Natural killer cell treated with Interleukin-12 subunit alpha and Interleukin-12 subunit beta and Interleukin-15 and Interleukin-18, amount 100 ng/mL, for 72 hours (primary cell): ENCODE measurements around the gene SPEM2. TPM values are rescaled to one million over a fixed set of nuclear protein-coding genes. Genes with fewer than 3 reads are reported as not detected.

Experiments
- ATAC-seq, 2 donors: fragments of 150-1000 bp; cut with Tn5 transposase in 1 of 2; sonication (Bioruptor Pico), chemical (Tn5 transposase) in 1 of 2; 2 replicates each; pipeline ENCODE4 v1.10.0; 2021
- DNase-seq: peaks from one replicate; pipeline ENCODE4 v3.0.0; 2022; ENCODE audit warnings: low spot score
- H3K27ac Mint-ChIP-seq, 2 donors: 1 replicate in 1 of 2; 2 replicates in 1 of 2; pipeline ENCODE4 v1.8.0; 2022; ENCODE audit warnings: mixed read lengths in 2 of 2, mild to moderate bottlenecking in 1 of 2, moderate library complexity in 1 of 2
- H3K27me3 Mint-ChIP-seq, 2 donors: 1 replicate in 1 of 2; 2 replicates in 1 of 2; pipeline ENCODE4 v1.8.0; 2022; ENCODE audit warnings: mixed read lengths in 2 of 2
- H3K36me3 Mint-ChIP-seq: one replicate; pipeline ENCODE4 v1.8.0; 2022; ENCODE audit warnings: mixed read lengths
- H3K4me1 Mint-ChIP-seq, 2 donors: 1 replicate in 1 of 2; 2 replicates in 1 of 2; pipeline ENCODE4 v1.8.0; 2022; ENCODE audit warnings: low read depth in 2 of 2, mixed read lengths in 2 of 2, mild to moderate bottlenecking in 1 of 2
- H3K4me3 Mint-ChIP-seq: one replicate; pipeline ENCODE4 v1.8.0; 2022; ENCODE audit warnings: mixed read lengths
- H3K9me3 Mint-ChIP-seq: 2 replicates; pipeline ENCODE4 v1.8.0; 2022; ENCODE audit warnings: mixed read lengths
- total RNA-seq, 2 donors: library from RNA; stranded (reverse); gene quantifications; one replicate each; pipeline ENCODE4 v1.2.3, GENCODE V29; 2022

The SPEM2 gene
- total RNA-seq, 2 donors from 2014 or later = not detected

DNA sequence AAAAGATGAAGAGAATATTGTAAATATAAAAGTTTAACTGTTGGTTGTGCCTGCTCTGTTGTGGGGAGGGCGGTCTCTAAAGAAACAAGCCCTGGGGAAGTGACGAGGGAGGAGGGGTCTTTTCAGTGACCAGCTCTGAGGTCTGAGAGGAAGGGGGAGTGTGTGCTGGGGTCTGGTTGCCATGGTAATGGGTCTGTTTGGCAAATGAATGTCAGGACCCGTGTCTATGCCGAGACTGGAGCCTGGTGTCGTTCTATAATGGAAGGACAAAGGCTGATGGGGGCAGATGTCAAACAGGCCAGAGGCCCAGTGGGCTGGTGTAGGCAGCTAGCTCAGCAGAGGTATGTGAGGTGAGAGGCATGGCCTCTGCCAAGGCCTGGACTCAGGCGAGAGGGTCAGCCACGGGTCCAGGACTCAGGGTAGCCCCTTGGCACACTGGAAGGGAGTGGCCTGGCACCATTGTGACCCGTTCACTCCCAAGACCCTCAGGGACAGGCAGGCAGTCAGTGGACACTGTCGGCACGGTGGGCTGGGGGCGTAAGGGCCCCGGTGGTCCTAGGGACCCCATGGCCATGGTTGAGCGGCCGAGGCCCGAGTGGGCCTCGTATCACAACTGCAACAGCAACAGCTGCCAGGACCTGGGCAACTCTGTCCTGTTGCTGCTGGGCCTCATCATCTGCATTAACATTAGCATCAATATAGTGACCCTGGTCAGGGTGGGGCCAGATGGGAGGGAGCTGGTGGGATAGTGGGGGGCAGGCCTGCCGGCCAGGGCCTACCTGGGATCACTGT, 5.4 kb upstream of the SPEM2 start, which contains the start of gene SPEM1:
SPEM1 (plus strand) TSS at position 506 of the 792 bp plus-strand sequence; CDS start at position 567, 61 bp downstream.
- Mint-ChIP-seq H3K27me3 (peaks cover 0 to 4% of the 10 kb centered on the region in 2 donors), H3K9me3 (no peaks in the 10 kb centered on the region), H3K4me3 (no peak within 1 kb of the TSS), H3K4me1 (no peaks in the 10 kb centered on the region), H3K36me3 (no peaks in the 10 kb centered on the region), H3K27ac (peak within 1 kb of the TSS in 1 of 2 donors; percentile 32)
- ATAC-seq (no peak), DNase-seq (no peak)

DNA sequence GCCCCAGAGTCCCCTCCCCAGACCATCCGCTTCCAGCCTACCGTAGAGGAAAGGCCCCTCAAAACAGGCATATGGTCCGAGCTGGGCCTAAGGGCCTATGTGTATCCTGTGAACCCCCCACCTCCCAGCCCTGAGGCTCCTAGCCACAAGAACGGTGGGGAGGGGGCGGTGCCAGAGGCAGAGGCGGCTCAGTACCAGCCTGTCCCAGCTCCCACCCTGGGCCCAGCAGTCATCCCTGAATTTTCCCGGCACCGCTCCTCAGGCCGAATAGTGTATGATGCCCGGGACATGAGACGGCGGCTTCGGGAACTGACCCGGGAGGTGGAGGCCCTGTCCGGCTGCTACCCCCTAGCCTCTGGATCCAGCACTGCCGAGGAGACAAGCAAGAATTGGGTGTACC, 4.2 kb upstream of the SPEM2 start:
- DNase-seq (no peak), ATAC-seq (no peak)
- H3K27ac Mint-ChIP-seq = no peak overlapping the region
- H3K27me3 Mint-ChIP-seq = peaks cover 0 to 4% of the 10 kb centered on the region in 2 donors
- H3K4me3 Mint-ChIP-seq = no peak overlapping the region
- no peaks in the 10 kb centered on the region for H3K4me1 Mint-ChIP-seq
- H3K9me3 Mint-ChIP-seq = no peaks in the 10 kb centered on the region
- H3K36me3 Mint-ChIP-seq = no peaks in the 10 kb centered on the region

- Mint-ChIP-seq H3K36me3 (no peaks in the 10 kb centered on the region), H3K4me1 (no peaks in the 10 kb centered on the region), H3K9me3 (no peaks in the 10 kb centered on the region), H3K27me3 (no peaks in the 10 kb centered on the region), H3K27ac (no peak overlapping the region), H3K4me3 (no peak overlapping the region)
- ATAC-seq (no peak), DNase-seq (no peak)
Measured at GRCh38 chr17:7423679-7424078, 1.7 kb upstream of the SPEM2 start.

DNA sequence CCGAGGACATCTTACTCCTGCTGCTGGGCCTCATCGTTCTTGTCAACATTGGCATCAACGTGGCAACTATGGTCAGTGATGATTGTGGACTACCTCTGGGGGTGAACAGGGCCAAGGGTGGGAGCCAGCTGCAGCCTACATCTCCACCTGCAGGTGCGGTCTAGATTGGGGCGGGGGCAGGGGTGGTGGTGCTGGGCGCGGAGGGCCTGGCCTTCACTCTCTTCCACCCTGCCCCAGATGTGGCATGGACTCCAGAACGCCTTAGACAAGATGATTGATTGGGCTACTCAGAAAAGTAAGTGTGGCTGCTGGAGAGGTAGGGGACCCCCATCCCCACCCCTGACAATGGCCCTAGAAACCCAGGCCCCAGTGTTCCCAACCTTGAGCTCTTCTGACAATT, 340 bp downstream of the SPEM2 start:
- no peaks in the 10 kb centered on the region for H3K36me3 Mint-ChIP-seq
- ATAC-seq (no peak), DNase-seq (no peak)
- no peaks in the 10 kb centered on the region for H3K9me3 Mint-ChIP-seq
- H3K27ac Mint-ChIP-seq = no peak overlapping the region
- H3K27me3 Mint-ChIP-seq = no peaks in the 10 kb centered on the region
- no peak overlapping the region for H3K4me3 Mint-ChIP-seq
- no peaks in the 10 kb centered on the region for H3K4me1 Mint-ChIP-seq

GRCh38 chr17:7426203-7426863, 917 bp downstream of the SPEM2 start:
- ATAC-seq = no peak
- no peaks in the 10 kb centered on the region for H3K36me3 Mint-ChIP-seq
- DNase-seq = no peak
- no peak overlapping the region for H3K4me3 Mint-ChIP-seq
- H3K27me3 Mint-ChIP-seq = no peaks in the 10 kb centered on the region
- H3K27ac Mint-ChIP-seq = no peak overlapping the region
- no peaks in the 10 kb centered on the region for H3K4me1 Mint-ChIP-seq
- H3K9me3 Mint-ChIP-seq = no peaks in the 10 kb centered on the region

DNA sequence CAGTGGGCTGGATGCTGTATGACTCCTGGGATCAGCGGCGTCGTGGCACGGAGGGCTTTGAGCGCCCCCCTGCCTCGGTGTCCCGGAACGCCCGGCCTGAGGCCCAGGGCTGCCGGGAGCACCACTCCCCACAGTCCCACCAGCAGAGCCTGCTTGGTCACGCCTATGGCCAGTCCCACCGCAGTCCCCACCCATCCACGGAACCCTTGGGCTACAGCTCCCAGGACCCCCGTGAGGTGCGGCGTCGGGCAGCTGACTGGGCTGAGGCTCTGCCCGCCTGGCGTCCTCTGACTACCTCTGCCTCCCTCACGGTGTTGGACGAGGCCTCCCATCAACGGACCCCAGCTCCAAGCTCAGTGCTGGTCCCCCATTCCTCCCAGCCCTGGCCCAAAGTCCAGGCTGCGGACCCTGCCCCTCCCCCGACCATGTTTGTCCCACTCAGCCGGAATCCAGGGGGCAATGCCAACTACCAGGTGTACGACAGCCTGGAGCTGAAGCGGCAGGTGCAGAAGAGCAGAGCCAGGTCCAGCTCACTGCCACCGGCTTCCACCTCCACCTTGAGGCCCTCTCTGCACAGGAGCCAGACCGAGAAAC, 1.6 kb downstream of the SPEM2 start:
- no peaks in the 10 kb centered on the region for H3K4me1 Mint-ChIP-seq
- no peaks in the 10 kb centered on the region for H3K9me3 Mint-ChIP-seq
- no peak for DNase-seq
- H3K27ac Mint-ChIP-seq = no peak overlapping the region
- H3K27me3 Mint-ChIP-seq = no peaks in the 10 kb centered on the region
- no peaks in the 10 kb centered on the region for H3K36me3 Mint-ChIP-seq
- ATAC-seq = no peak
- no peak overlapping the region for H3K4me3 Mint-ChIP-seq

DNA sequence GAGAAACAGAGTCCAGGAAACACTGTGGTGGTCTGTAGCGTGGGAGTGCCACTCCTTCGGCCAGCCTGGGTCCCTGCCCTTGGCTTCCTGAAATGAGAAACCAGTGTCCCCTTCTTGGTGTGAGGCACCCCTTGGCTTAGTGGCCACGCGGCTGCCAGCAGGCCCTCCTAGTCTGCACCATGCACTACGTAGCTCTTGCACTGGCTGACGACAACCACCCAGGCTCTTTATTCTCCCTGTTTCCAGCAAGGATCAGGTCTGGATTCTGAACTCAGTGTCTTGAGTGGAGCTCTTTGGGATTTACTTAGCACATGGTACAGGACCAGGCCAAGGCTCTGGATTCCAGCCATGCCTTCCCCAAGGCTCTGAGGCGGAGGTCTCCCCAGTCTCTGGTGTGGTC, 2.1 kb downstream of the SPEM2 start:
- H3K9me3 Mint-ChIP-seq = no peaks in the 10 kb centered on the region
- no peaks in the 10 kb centered on the region for H3K4me1 Mint-ChIP-seq
- H3K4me3 Mint-ChIP-seq = no peak overlapping the region
- ATAC-seq (no peak), DNase-seq (no peak)
- H3K27ac Mint-ChIP-seq = no peak overlapping the region
- H3K27me3 Mint-ChIP-seq = no peaks in the 10 kb centered on the region
- no peaks in the 10 kb centered on the region for H3K36me3 Mint-ChIP-seq

DNA sequence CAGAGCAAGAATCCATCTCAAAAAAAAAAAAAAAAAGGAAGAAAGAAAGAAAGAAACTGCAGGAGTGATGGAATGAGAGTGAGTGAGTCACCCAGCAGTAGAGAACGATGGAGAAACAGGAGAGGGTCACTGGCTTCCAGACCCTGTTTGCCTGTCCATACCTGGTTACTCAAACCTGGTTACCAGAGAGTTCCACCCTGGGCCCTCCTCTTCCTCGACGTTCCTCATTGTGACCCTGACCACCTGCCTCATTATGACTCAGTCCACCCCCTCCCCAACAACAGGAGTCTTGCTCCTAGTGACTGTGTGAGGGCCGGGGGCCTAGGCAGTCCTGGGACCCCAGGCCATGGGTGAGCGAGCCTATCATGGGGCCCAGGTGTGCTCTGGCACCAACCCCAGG, 3.1 kb downstream of the SPEM2 start, which contains the start of gene SPEM3:
SPEM3 (plus strand) TSS at position 301 of the 400 bp plus-strand sequence; CDS start at position 347, 46 bp downstream.
- Mint-ChIP-seq H3K27ac (no peak within 1 kb of the TSS), H3K4me1 (no peaks in the 10 kb centered on the region), H3K27me3 (no peaks in the 10 kb centered on the region), H3K36me3 (no peaks in the 10 kb centered on the region), H3K4me3 (no peak within 1 kb of the TSS), H3K9me3 (no peaks in the 10 kb centered on the region)
- DNase-seq (no peak), ATAC-seq (no peak)

DNA sequence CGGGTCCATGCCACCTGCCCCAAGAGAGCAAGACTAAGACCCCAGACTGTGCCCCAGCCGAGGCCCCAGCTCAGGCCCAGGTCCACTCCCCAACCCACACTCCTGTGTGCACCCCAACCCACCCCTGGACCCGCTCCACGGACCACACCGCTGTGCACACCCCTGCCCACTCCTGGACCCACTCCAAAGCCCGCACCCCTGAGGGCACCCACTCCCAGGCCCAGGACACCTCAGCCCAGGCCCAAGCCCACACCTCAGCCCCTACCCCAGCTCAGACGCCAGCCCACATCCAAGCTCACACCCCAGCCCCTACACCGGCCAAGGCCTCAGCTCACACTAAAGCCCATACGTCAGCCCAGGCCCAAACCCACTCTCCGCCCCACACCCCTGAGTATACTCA, 4.3 kb downstream of the SPEM2 start:
- Mint-ChIP-seq H3K27me3 (no peaks in the 10 kb centered on the region), H3K36me3 (no peaks in the 10 kb centered on the region), H3K4me1 (no peaks in the 10 kb centered on the region), H3K9me3 (no peaks in the 10 kb centered on the region), H3K4me3 (no peak overlapping the region), H3K27ac (no peak overlapping the region)
- ATAC-seq (peak; percentile 18 to 49), DNase-seq (no peak)

GRCh38 chr17:7431231-7431630, 5.8 kb downstream of the SPEM2 start:
- ATAC-seq (no peak), DNase-seq (no peak)
- H3K4me1 Mint-ChIP-seq = peaks cover 8 to 9% of the 10 kb centered on the region in 2 donors
- no peaks in the 10 kb centered on the region for H3K9me3 Mint-ChIP-seq
- H3K27ac Mint-ChIP-seq = no peak overlapping the region
- no peaks in the 10 kb centered on the region for H3K27me3 Mint-ChIP-seq
- H3K4me3 Mint-ChIP-seq = no peak overlapping the region
- no peaks in the 10 kb centered on the region for H3K36me3 Mint-ChIP-seq

- ATAC-seq = no peak
Measured at GRCh38 chr17:7432296-7432695, 6.9 kb downstream of the SPEM2 start.

GRCh38 chr17:7435676-7436555, 10.5 kb downstream of the SPEM2 start:
- Mint-ChIP-seq H3K4me1 (peaks cover 32 to 36% of the 10 kb centered on the region in 2 donors), H3K4me3 (peak overlapping the region; percentile 94)

More at GRCh38 chr17:7432296-7432695, 6.9 kb downstream of the SPEM2 start:
- Mint-ChIP-seq H3K27ac (no peak overlapping the region), H3K4me3 (no peak overlapping the region), H3K9me3 (no peaks in the 10 kb centered on the region), H3K27me3 (no peaks in the 10 kb centered on the region), H3K4me1 (peaks cover 10 to 15% of the 10 kb centered on the region in 2 donors), H3K36me3 (no peaks in the 10 kb centered on the region)
- no peak for DNase-seq

More at GRCh38 chr17:7435676-7436555, 10.5 kb downstream of the SPEM2 start:
- peaks cover 11 to 13% of the 10 kb centered on the region in 2 donors for H3K27me3 Mint-ChIP-seq
- H3K36me3 Mint-ChIP-seq = no peaks in the 10 kb centered on the region
- no peak for DNase-seq
- no peaks in the 10 kb centered on the region for H3K9me3 Mint-ChIP-seq
- H3K27ac Mint-ChIP-seq = peak overlapping the region; percentile 86 to 88
- ATAC-seq = peak; percentile 48 to 59
